Subcutaneous adipose tissue (tissue), 4 donors: Measurements from ENCODE around the gene BPIFB4. TPM values are rescaled to one million over a fixed set of nuclear protein-coding genes. Genes with fewer than 3 reads are reported as not detected.

Experiments
- total RNA-seq, 4 donors: library from RNA; depleted of rRNA; stranded (reverse); fragments of >200 nt; gene quantifications; one replicate each; pipeline ENCODE4 v1.1.0, GENCODE V29; 2016
- TF ChIP-seq, protein P1 (sequence below): fragments of 450-650 bp; IDR thresholded peaks from one replicate; pipeline ENCODE4 v1.5.1; 2016; ENCODE audit warnings: low read depth, mild to moderate bottlenecking, control low read depth, antibody characterized with exemption, moderate library complexity

BPIFB4 gene
- total RNA-seq, 4 donors from 2014 or later: not detected

DNA sequence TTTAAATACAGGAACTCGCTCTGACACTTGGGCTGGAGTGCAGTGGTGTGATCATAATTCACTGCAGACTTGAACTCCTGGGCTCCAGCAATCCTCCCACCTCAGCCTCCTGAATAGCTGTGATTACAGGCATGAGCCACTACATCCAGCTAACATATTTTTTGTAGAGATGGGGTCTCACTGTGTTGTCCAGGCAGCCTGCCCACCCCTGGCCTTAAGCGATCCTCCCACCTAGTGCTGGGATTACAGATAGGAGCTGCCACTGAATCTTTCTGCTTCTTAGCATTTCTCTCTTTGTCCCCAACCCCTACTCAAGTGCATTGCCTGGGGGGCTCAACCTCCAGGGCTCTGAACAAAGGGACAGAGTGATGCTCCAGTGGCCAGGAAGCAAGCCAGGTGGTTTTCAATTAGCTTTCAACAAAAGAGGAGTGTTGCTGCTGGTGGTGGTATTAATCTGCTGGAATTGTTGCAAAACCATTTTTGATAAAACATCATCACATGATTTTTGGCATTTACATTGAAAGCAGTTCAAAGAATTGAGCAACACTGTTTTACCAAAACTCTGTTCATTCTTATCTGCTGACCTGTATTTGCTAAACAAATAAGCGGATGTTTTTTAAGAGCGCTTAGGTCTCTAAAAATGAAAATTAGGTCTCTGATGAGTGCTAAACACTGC, 48.1 kb downstream of the BPIFB4 start:
- TF ChIP-seq, protein P1, sequence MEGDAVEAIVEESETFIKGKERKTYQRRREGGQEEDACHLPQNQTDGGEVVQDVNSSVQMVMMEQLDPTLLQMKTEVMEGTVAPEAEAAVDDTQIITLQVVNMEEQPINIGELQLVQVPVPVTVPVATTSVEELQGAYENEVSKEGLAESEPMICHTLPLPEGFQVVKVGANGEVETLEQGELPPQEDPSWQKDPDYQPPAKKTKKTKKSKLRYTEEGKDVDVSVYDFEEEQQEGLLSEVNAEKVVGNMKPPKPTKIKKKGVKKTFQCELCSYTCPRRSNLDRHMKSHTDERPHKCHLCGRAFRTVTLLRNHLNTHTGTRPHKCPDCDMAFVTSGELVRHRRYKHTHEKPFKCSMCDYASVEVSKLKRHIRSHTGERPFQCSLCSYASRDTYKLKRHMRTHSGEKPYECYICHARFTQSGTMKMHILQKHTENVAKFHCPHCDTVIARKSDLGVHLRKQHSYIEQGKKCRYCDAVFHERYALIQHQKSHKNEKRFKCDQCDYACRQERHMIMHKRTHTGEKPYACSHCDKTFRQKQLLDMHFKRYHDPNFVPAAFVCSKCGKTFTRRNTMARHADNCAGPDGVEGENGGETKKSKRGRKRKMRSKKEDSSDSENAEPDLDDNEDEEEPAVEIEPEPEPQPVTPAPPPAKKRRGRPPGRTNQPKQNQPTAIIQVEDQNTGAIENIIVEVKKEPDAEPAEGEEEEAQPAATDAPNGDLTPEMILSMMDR: no peak

DNA sequence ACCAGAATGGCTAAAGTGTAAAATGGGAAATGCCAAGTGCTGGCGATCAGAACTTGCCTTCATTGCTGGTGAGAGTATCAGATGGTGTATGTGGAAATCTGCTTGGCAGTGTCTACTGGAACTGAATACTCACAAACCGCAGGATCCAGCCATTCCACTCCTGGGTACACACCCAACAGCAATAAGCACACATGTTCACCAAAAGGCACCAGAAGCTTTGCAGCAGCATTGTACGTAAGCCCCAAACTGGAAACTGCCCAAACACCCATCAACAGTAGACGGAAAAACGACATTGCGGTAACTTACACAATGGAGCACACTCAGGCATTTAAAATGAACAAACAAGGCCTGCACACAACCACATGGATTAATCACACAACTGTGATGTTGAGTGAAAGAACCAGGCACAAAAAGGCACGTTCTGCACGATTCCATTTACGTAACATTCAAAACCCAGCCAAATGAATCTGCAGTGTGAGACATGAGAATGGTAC, 51.2 kb downstream of the BPIFB4 start:
- TF ChIP-seq, protein P1: no peak

DNA sequence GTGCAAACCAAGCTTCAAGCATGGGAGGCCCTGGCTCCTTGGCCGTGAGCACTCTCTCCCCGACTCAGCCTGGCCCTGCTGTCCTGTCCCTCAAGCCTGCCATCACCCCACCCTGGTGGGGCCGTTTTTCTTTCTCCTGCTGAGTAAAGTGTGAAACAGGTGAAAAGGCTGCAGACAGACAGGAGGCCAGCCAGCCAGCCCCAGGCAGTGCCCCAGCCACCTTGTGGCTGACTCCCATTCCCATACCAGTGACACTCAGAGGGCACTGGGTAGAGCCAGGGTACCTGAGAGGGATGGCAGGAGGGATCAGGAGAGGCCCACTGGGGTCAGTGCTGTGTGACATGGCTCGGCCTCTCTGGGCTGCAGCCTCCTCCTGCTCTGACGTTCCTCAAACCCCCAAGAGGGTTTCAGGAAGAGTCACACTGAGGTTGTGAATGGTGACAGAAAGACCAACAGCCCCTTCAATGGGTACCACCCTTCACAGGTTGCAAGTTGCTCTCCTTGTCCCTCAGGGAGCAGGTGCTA, 52.6 kb downstream of the BPIFB4 start:
- TF ChIP-seq, protein P1: no peak

DNA sequence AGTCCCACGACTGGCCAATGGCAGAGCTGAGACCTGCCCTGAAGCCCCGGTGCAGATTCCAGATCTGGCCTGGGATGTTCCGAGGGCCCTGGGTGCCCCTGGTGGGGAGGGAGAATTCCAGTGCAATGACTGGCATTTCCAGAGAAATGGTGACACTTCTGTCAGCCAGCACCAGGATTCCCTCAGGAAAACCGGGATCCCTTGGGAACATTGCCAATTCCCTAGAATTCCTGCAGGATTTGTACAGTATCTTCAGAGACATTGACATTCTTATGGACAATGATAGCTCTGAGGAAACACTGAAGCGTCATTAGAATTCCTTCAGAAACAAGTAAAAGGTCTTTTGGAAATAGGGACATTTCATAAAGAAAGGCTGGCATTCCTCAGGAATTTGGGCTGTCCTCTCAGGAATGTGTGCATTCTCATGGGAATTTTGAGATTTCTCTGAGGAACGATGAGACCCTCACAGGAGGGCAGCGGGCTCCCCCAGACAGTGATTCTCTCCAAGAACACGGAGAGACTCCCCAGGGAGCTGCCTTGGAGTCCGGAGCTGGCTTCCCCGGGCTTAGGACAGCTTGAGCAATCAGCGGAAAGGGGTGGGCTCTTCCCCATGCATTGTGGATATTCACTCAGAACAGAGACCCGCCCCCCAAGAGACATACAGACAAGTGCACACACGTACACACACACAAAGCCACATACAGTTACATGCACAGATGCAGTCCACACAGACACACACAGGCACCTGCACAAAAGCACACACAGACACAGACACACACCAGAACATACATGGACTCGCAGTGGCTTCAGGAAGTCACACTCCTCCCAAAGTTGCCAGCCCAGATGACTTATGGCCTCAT, 53.3 kb downstream of the BPIFB4 start:
- TF ChIP-seq, protein P1: no peak

DNA sequence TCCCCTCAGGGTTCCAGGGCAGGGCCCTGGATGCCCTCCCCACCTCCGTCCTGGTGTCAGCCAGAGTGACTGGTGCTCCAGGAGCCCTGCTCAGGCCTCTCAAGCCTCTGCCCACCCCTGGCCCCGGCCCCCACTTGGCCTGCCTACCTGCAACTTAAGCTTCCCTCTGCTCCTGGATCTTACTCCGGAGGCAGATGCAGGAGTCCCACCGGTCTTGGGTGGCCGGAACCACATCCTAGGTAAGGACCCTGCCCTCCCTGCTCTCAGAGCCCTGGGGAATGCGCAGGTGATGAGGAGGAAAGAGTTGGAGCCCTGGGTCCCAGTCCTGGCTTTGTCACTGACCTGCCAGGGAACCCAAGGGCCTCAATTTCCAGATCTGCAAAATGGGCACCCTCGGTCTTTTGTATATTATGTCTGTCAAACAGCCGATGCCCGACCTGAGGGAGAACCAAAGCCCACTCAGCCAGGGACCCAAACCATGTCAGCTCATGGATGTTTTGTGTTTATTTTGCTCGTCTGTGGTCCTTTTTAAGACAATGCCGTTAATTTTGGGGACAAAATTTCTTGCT, 54.0 kb downstream of the BPIFB4 start:
- TF ChIP-seq, protein P1: no peak

DNA sequence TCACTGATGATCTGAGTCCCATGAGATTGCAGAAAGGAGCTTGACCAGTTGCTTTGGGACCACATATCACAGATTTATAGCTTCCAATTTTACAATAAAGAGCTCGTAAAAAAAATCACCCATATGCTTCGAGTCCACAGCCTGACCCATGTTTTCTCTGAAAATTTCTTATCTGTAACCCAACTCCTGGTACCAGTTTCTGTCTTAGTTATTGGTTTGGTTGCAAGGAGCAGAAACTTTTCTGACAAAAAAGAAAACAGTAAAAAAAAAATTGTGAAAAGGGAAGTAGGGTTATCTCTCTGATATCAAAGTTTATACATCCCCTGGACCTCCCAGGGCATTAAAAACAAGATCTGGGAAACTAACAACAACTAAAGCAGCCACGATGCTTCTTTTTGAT, 57.8 kb downstream of the BPIFB4 start:
- TF ChIP-seq, protein P1: no peak

DNA sequence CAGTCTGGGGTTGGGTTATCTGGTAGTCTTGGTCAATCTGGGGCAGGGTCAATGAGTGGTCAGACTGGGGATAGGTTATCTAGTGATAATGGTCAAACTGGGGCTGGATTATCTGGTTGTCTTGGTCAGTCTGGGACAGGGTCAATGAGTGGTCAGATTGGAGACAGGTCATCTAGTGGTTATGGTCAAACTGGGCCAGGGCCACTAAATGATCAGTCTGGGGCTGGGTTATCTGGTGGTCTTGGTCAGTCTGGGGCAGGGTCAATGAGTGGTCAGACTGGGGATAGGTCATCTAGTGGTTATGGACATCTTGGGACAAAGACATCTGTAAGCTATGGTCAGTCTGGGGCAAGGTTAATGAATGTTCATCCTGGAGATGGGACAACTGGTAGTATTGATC, 60.0 kb downstream of the BPIFB4 start:
- TF ChIP-seq, protein P1: no peak
